ENCODE results near the gene PHF13.
"Not testable (repeated sequence)": the region's sequence is repeated elsewhere in the genome, so short reads cannot be mapped to it uniquely, and the experiment has no call there.

Gene PHF13

DNA sequence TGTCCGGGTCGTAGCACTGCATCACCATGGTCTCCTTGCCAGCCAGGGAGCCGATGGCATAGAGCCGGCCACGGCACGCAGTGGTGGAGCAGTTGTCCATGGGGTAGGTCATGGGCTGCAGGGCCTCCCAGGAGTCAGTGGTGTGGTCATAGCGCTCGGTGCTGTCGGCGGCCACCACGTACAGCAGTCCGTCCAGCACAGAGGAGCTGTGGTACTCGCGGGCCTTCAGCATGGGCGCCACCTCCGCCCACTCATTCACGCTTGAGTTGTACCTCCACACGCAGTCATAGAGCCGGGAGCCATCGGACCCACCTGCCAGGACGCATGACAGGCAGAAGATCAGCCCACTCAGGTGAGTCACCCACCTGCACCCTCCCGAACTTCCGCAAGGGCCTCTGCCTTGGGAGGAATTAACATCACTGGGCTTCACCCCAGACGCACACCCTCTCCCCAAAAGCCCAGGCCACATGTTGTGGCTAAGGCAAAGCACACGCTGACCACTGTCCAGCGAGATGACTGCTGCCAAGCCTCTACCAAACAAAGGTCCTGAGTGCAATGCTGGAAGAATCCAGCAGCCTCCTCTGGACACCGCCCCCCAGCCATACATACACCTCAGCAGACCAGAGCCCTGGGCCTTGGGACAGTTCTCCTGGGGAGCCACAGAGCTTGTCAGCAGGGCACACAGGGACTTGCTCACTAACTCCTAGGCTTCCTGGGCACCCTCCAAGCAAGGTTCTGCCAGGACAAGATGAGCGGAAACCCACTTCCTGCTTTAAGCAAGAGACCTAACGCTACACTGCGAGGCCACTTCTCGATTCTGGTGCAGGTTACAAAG, 14.2 kb upstream of the PHF13 start:
- no peaks in the 10 kb centered on the region for H3K9me3 ChIP-seq
- TF ChIP-seq CTCF (IDR thresholded peaks at IDR 0.05; ENCODE audit: low read depth, low read length): no peak
- H3K27me3 ChIP-seq: no peaks in the 10 kb centered on the region
- no peak for DNase-seq
- H3K4me3 ChIP-seq (ENCODE audit: low read depth, low read length): no peak overlapping the region
- H3K4me1 ChIP-seq: no peaks in the 10 kb centered on the region; the same call in 1 of the 2 replicates
- peaks cover 20% of the 10 kb centered on the region for H3K36me3 ChIP-seq

- Histone ChIP-seq H3K4me3 (ENCODE audit: low read depth, low read length) (peak overlapping the region; percentile 81), H3K36me3 (peaks cover 20% of the 10 kb centered on the region)
- H3K27me3 ChIP-seq, H3K9me3 ChIP-seq, H3K4me1 ChIP-seq, DNase-seq: not testable (repeated sequence)
Observed at GRCh38 chr1:6599991-6600390, 13.5 kb upstream of the PHF13 start.

DNA sequence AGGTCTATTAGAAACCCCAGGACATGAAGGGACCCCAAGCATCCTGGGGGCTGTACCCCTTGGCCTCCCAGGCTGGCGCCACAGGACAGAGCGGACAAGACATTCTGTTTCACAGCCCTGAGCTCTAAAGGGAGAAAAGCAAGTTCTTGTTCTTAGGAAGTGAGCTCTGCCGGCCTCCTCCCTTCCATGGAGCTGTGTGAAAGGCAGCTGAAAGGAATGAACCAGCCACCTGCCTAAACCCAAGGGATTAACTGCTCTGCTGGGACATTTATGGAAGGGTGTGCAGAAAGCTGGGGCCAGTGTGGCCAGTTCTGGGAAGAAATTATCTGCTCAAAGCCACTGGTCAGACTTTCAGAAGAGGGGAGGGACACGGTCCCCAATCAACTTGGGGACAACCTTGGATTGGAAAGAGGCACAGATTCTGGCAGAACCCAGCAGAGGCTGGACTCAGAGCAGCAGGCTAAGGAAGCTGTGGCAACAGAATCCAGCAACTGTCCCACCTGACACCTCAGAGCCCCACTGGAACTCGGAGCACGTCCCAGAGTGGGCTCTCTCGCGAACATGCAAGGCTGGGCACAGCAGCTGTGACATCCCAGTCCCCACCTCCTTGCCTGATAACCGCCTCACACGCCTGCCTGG, 13.0 kb upstream of the PHF13 start:
- peaks cover 15% of the 10 kb centered on the region for H3K36me3 ChIP-seq
- DNase-seq: no peak
- TF ChIP-seq CTCF (IDR thresholded peaks at IDR 0.05; ENCODE audit: low read depth, low read length): no peak

DNA sequence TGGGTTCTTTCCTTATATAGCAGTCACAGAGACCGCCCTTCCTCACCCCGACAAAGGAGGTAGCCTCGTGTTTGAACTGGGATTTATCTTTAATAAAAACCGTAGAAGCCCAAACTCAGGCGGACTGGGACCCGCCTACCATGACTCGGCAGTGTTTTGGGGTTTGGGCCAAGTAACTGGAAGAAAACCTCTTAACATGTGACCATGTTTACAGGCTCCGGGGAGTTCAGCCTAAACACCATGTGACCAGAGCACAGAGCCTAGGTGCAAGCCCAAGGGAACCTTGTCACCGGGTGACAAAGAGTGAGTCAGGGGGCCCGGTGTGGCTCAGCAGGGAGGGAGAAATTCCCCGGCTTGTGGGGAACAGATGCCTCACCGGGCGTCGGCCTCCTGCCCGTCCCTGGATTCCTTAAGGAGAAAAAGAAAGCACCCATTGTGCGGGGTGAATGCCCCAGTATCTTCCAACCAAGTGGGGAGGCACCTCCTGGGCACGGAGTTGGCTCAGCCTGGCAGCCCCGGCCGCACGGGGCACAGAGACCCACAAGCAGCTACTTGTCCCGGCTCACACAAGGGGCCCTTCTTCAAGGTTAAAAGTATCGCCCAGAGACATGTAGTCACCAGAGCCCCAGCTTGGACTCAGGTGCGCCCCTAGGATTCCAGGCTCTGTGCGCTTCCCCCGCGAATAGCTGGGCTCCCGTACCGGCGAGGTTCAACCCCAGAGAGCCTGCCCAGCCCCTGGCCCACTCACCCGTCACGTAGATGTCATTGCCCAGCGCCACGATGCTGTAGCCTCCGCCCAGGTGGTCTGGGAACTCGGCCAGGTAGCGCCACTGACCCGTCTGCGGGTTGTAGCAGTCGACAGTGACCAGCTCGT, 12.2 kb upstream of the PHF13 start:
- Histone ChIP-seq H3K9me3 (no peaks in the 10 kb centered on the region), H3K4me3 (ENCODE audit: low read depth, low read length) (peak overlapping the region; percentile 81), H3K36me3 (peaks cover 8% of the 10 kb centered on the region), H3K27me3 (no peaks in the 10 kb centered on the region), H3K4me1 (no peaks in the 10 kb centered on the region; the same call in 1 of the 2 replicates)
- no peak for DNase-seq
- no peak for TF ChIP-seq CTCF (IDR thresholded peaks at IDR 0.05; ENCODE audit: low read depth, low read length)

More for the DNA sequence above, 13.0 kb upstream of the PHF13 start:
- no peaks in the 10 kb centered on the region; the same call in 1 of the 2 replicates for H3K4me1 ChIP-seq
- H3K27me3 ChIP-seq: no peaks in the 10 kb centered on the region
- no peaks in the 10 kb centered on the region for H3K9me3 ChIP-seq
- H3K4me3 ChIP-seq (ENCODE audit: low read depth, low read length): peak overlapping the region; percentile 81

DNA sequence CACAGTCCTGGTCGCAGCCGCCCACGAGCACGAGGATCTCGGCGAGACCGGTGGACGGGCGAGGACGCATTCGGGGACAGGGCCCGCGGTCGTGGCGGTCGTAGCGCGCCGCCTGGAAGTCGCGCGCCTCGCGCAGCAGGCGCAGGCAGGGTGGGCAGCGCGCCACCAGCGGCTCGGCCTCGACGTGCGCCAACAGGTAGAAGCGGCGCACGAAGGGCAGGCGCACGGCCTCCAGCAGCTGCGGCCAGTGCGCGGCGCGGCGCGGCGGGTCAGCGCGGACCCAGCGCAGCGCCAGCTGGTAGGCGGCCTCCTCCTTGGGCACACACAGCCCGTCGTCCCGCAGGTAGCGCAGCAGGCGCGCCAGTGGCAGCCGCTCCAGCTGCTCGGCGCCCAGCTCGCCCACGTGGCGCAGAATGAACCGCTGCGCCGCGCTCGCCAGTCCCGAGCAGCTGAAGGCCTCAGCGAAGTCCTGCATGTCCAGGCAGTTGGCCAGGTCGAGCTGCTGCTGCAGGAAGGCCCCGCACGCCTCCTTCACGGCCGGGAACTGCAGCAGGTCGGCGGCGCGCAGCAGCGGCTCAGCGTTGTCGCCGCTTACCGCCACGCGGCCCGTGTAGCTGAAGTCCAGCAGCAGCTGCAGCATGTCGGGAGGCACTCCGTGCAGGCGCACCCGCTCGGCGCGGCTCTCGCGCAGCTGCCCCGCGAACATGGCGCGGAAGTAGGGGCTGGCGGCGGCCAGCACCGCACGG, 11.4 kb upstream of the PHF13 start:
- no peaks in the 10 kb centered on the region for H3K9me3 ChIP-seq
- no peaks in the 10 kb centered on the region for H3K27me3 ChIP-seq
- H3K36me3 ChIP-seq: peaks cover 5% of the 10 kb centered on the region
- no peaks in the 10 kb centered on the region; the same call in 1 of the 2 replicates for H3K4me1 ChIP-seq
- H3K4me3 ChIP-seq (ENCODE audit: low read depth, low read length): peak overlapping the region; percentile 81
- no peak for TF ChIP-seq CTCF (IDR thresholded peaks at IDR 0.05; ENCODE audit: low read depth, low read length)
- DNase-seq: peak; percentile 21
